Femur (tissue), 1 donor: Measurements from ENCODE around the gene BCOR.
A peak's percentile ranks its signal among the peaks of the same experiment; 100 is the strongest.

Experiments used
- DNase-seq: peaks from one replicate; pipeline ENCODE4 v3.0.0-alpha.2; 2017

The BCOR gene

DNA sequence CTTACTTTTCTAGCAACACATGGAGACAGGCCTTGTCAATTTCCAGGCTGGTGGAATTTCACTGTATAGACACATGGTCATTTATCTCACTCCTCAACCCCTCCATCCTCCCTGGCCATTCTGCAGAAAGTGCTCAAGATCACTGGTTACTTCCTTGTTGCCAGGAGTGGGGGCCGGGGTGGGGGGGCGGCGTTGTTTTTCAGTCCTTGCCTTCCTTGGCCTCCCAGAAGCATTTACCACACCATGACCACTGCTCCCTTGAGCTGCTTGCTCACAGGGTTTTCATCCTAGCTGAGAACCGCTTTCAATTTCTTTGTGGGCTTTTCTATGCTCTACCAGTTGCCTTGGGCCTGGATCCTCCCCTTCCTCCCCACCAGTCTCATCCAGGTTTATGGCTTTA lies 14.1 kb upstream of the BCOR start:
- DNase-seq: no peak

DNA sequence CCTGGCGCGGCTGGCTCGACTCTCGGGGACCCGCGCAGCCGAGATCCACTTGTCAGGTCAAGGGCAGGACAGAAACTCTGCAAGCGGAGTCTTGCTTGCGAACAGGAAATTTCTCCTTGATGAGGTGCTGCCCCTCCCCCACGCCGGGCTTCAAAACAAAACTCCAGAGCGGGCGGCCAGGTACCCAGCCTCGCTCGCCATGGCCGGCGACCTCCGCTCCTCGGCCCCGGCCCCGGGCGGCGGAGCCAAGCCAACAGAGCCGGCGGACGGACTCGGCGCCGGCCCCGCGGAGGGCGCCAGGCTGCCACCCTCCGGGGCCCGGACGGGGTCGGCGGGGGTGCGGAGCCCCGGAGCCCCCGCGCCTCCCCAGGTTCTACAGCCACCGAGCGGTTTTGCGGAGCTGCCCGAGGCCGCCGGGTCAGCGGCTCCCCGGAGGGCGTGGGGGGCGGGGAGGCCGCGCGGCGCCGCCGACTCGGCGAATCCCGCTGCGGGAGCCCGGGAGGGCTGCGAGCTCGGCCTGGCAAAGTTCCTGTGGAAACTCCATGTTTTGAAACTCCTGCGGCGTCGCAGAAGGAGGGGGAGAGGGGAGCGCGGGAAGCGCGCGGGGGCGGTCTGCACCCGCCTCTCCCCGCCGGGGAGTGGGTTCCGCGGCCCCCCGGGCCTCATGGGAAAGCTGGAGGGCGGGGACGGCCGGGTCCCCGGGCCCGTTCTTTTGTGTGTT lies 11.7 kb upstream of the BCOR start:
- DNase-seq: peak; percentile 63

DNA sequence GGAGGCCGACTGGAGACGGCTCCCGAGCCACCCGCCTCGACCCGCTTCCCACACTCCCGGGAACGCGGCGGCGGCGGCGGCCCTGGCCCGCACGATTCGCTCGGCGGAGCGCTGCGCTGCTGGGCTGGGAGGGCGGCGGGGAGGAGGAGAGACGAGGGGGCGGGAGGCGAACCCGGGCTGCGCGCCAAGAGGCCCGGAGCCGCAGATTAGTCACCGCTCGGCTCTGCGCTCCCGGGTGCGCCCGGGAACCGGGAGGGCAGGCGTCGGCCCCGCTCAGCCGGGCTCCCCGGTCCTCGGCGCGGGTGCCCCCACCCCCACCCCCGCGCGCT lies 11.2 kb upstream of the BCOR start:
- DNase-seq: peak; percentile 81

DNA sequence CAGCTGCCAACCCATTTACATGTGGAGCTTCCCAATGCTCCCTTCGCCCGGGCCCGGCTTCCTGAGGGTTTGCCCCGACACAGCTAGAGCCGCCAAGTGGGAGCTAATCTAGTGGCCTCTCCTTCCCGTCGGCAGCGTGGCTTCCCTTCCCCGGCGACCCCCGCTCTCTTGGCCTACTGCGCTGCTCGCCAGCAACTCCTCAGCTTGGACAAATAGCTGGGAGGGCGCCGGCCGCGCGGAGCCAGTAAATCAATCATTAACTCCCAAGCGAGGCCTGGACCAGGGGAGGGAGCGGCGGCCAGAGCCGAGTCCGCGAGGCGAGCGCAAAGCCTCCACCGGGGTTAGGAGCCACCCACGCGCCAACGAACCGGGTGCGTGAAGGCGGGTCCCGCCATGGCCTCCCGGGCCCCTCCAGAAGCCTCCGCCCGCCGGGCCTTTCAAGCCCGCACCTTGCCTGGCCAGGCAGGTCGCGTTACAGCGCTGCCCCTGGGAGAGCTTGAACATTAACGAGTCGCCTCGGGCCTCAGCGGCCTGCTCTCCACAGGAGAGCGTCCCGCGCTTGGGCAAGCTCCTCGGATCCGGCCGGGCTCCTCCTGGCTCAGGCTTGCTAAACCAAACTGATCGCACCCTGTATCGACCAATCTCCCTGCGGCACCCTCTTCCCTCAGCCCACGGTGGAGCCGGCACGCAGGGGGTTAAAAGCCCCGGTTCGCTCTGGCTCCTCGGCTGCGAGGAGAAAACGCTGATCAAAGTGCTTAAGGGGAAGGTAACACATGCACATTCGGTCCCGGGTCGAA lies 10.6 kb upstream of the BCOR start:
- DNase-seq: peak; percentile 52

DNA sequence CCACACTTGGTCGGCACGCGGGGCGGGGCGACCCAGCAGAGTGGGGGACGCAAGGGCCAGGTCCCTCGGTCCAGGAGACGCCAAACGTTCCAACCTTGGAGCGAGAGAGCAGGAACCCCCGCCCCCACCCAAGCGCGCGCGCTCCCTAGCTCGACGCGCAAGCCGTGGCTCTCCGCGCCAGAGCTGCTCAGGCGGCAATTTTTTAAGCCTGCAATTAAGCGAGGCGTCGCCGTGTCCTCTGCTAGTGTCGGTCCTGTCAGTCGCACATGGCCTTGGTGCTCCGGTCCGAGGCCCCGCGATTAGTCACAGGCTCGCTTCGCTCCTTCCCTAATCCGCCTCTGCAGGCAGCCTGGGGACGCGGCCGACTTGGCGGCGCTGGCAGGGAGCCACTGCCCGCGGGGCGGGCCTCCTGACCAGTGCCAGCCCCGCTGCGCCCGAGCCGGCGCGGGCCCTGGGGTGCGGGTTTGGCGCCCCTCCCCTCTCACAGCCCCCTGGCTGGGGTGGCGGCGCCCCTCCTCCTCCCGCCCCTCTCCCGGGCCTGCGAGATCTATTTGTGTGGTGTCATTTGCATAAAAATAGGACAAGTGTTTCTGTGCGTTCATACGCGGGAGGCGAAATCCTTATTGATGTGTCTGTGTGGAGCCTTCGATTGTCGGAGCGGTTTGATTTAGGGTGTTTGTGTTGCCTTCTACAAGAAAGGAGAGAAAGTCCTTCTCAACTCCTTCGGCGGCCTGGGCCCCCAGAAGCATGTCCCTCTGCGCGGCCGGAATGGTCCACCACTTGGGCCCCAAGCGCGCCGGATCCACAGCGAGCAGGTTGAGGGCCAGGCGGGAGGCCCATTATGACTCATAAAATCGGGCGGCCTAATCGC lies 9.8 kb upstream of the BCOR start:
- peak; percentile 71 for DNase-seq

DNA sequence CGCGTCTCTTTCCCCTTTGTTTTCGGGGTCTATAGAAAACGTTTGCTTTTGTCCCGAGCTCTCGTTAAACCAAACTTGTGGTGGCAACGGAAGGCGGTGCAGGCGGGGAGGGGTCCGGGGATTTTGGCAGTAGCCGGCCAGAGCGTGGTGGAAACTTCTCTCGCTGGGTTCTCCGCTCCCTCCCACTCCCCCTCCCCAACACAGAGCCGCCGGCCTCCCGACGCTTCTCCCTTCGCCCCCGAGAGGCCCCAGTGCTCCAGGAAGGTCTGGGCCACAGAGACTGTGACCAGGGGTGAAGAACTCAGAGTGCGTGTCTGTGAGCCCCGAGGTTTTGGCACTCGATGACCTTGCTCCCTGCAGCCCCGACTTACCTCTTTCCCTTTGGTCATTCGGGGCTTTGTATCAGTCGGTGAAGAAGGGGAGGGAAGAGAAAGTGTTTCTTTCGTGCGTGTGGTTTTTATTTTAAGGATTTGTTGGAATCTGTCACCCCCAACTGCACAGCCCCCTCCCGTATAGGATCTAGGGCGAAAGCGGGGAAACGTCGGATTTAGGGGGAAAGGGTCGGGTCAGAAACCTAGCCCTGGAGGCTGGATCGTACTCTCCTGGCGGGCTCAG lies 9.0 kb upstream of the BCOR start:
- no peak for DNase-seq

DNA sequence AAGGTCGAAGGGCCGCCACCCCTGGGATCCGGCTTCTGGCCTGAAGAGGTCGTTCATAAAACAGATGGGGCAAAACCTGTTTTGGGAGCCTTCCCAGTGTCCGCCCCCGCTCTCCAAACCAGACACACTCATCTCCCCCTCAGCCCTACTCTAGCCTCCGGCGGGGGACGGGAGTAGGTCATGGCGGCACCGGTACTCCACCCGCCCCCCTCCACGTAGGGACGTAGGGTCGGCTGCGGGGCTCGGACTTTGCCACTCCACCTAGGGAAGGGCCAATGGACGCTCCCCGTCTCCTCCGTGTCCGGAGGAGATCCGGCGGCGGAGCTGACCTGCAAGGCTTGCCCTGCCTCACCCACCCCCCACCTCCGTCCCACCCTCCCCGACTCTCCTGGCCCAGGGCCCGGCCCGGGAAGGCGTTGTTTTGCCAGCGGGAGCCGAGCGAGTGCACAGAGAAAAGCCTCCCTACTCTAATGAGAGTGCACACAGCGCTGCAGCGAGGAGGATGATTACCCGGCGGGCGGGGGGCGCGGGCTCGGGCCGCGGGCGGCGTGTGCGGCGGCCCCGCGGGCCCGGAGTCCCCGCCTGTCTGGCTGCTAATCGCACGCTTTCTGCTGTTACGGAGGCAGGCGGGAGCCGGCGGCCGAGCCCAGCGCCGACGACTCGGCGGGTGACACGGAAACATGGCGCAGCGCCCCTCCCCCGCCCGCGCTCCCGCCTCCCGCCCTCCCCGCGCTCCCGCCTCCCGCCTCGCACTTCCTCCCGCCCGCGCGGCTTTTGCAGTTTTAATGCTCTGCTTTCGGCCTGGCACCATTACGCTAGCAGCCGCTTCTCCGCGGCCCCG lies 8.3 kb upstream of the BCOR start:
- DNase-seq: peak; percentile 83

DNA sequence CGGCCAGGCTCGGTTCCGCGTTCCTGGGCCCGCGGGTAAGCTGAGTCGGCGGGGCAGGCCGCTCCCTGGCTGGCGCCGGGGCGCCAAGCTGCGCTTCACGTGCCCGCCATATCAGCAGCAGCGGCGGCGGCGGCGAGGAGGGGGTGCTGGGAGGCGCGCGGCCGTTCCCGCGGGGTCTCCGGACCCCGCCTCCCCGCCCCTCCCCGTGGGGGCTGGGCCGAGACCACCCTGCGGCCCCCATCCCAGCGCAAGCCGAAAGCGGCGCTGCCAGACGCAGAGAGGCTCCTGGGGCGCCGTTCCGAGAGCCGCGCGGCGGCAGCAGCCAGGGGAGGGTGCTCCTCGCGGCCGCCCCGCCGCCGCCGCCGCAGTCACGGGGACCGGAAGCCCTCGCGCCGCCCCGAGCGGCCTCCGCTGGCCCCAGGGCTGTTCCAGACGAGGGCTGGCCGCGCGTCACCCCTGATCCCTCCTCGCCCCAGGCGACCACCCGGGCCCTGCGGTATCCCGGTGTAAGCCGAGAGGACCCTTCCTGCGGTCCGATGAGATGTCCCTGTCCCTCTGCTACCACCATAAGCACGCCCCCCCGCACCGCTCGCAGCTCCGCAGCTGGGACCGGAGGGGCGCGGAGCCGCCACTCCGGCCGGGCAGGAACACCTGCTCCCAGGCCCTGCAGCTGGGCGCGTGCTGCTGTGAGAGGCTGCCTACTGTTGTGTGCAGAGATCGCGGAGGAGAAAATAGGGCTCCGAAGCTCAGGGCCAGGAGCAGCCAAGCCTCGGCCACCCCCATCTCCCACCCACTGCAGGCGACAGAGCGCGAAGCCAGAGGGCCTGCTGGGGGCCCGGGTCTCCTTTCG lies 7.5 kb upstream of the BCOR start:
- peak; percentile 44 for DNase-seq

DNA sequence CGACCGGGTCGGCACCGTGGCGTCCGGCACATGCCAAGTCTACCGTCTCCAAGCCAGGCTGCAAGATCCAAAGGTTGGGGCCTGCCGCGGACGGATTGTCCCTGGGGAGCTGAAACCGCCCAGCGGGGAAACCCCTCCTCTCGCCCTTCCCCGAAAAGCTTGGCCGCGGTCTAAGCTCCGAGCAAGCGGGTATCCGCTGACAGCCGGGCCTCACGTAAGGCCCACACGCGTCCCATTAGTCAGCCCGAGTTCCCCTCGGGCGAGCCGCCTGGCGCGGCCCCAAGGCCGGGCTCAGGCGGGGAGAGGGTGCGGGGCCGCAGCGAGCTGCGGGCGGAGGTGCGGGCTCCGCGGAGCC lies 6.8 kb upstream of the BCOR start:
- DNase-seq: peak; percentile 56

DNA sequence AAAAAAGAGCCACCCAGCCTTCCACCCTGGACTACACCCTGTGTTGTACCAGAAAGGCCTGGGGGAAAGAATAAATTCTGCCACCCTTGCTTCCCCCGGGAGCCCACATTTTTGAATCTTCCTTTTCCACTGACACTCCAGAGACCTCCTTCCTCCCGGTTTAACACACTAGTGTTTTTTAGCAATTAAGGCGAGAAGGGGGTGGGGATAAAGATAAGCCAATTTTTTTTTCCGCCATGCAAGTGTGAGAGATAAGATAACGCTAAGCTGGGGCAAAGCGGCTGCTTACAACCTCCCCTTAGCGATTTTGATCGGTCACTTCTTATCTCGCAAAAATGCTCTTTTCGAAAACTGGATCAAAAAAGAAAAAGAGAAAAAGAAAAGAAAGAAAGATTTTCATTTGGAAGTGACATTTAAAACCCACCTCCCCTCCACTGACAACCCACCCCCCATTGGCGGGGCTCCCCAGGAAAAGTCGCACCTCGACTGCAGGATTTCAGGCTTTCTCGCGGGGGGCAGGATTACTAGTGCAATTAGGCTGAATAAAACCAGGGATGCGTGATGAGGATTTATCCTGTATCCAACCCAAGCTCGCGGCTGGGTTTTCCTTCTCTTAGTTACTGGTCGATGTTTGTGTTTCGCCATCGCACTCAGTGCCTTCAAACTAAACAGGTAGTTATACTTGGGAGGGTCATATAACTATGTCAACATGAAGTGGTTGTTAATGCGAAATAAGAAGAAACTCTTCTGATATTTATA lies 6.0 kb upstream of the BCOR start:
- no peak for DNase-seq

DNA sequence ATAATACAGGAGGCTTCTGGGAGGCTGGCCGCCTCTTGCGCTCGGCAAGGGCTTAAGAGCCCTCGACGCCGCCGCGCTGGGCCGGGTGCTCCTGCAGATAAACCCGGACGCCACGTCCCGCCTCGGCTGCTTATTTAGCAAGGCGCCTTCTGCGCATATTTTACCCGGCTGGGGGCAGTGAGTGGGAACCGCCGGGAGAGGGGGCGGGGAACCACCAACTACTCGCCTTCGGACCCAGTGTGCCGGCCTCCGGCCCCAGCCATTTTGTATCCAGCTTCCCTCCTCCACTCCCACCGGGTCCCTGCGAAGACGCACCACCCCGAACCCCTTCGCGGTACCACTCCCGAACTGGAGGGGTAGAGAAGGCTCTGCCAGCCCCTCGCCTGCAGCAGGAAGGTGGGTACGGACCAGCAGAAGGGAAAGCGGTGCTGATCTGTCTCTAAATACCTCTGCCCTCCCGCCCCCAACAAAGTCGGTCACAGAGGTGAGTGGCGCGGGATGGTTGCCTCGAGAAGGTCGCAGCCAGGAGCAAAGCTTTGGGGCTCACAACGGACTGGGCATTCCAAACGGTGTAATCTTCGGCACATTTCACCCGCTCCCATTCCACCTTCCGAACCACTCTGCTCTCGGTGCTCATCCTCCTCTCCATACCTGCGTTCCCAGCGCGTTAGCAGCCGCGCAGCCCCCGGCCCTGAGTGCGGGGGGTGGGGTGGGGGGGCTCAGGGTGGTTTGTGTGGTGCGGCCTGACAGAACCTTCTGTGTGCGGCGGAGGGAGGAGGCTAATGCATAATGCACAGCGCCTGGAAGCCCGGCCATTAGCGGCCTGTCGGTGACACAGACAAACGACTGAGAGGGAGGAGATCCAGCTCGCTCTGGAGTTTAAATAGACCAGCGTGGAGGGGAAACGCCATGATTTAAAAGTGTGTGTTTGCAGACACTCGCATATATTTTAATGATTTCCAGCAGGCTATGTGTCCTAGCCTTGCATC lies 4.9 kb upstream of the BCOR start:
- no peak for DNase-seq

DNA sequence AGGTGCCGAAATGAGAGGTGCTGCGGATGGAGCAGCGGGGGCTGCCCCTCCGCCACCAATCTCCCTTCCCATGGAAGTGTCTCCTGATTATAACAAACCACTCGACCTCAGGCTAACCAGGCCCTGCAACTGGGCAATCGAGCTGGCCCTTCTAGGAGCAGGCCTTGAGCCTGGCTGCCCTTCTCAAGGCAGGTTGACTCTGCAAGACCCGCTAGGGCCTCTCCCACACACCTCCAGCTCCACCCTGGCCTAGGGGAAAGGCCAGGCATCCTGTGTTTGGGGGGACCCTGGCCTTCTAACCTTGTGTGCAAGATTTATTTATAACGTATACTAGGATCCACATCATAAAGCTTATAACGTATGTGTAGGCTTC lies 3.7 kb upstream of the BCOR start:
- no peak for DNase-seq

DNA sequence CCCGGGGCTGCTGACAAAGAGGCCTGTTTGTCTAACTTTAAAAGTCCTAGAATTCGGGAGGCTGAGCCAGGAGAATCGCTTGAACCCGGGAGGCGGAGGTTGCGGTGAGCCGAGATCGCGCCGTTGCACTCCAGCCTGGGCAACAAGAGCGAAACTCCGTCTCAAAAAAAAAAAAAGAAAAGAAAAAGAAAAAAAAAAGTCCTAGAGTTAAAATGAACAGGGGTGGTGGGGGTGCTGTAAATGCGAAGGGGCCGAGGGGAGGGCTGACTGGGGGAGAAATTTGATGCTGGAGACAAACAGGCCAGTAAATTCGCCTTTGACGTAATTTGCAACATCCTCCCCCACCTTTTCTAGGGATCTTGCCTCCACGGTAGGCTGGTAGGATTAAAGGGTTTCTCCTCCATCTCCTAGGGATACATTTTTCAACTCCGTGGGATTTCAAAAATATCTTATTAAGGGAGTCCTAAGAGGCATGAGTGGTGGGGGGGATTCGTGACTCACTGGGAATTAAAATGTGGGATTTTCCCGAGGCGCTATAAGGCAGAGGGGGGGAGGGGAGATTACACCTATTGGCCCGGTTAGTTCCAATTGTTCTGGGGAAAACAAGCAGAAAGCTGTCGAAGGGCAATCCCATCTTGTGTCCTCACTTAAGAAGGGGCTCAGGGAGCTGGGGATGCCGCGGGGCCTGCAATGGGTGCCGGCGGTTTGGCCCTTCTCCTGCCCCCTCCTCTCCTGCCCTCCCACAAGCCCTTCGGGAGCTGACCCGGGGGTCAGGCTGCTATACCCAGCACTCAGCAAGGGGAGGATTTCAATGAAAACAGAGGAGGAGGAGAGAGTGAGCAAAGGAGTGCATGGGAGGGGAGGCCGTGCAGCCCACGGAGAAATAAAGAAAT lies 3.0 kb upstream of the BCOR start:
- no peak for DNase-seq

DNA sequence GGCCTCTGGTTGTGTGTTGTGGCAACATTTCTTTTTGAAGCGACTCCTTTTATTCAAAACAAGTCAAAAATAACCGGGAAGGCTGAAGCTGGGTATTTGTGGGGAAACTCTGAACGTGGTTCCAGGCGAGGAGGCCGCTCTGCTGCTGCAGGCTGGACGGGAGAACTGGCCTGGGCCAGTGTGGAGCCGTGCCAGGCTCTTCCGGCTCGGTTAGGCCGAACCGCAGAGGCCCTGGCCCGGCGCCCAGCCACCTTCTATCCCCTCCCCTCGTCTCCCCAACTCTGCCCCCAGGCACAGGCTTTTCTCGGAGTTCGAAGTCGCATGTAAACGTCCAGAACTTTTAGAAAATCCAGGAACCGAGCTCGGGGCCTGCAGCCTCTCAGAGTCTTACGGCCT lies 2.4 kb upstream of the BCOR start:
- no peak for DNase-seq

DNA sequence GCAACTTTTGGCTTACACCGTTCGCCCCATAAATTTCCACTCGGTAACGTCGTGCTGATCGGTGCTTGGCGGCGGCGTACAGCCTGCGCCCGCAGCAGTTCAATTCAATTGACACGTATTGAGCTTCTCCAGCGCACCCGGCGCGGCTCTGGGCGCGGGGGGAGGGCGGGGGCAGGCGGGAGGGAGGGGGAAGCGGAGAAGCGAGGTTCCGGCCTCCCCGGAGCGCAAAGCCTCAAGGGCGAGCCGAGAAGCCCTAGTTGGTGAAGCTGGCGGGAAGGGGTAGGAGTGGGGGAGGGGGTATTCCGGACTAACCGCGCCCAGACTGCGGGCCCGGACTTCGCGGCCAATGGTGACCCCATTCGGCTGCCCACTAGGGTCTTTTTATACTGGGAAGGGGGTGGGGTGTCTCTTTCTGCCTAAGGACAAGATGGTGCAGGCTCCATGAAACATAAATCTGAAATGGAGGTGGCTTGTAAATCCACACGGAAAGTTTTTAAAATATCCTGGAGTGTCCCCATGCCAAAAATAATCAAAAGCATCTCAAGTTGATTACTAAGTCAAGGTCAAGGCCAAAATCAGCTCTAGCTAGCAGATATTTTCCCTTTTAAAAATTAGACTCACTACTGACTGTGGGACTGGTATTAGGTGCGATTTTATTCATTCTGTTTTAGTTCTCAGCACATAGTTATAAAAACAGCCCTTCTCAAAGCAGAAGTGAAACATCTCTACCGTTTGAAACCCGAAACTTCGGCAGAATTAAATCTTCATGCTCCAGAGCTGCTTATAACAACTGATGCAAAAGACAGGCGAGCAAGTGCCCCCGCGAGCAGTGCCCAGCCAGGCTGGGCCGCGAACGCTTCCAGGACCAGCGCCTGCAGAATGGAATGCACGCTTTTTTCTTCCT lies 1.5 kb upstream of the BCOR start:
- peak; percentile 62 for DNase-seq

DNA sequence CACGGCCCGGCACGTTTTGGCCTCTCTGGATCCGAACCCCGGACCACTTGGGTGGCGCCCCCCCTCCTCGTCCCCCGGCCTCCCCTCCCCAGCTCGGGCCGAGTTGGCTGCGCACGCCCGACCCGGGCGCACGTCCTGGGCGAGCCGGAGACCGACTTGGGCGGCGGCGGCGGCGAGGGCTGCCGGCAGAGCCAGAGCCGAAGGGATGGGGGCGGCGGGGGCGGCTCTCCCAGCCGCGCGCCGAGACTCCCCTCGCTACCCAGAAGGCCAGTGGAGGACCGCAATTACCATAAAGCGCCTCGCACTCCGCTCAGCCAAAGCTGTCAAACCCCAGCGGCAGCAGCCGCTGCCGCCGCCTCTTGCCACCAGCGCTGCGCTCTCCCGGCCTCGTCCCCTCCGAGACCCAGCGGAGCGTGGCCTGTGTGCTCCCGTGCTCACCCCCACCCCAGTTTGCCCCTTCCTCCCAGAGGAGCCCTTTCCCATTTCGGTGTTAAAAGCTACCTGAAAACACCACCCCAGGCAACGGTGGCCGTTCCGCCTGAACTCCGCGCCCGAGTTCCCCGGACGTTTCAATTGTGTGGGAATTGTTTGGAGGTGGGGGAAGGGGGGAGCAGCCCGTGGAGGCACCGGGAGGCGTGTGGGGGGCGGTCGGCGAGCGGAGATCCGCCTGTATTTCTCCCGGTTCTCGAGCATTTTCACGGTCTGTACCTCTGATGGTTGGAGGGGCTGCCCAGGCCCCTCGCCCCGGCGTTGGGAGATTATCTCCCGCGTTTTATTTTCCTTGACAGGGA lies 701 bp upstream of the BCOR start:
- DNase-seq: peak; percentile 73
